Measurements from ENCODE around the gene CNNM4.

CNNM4 gene

GRCh38 chr2:96760036-96760985, at the start of gene CNNM4:
TSS of gene CNNM4 (plus strand) at chr2:96760902. CDS start at chr2:96761000, 98 bp downstream.
- DNase-seq = peak; percentile 91

GRCh38 chr2:96710985-96711384, 49.7 kb upstream of the CNNM4 start:
- no peak for DNase-seq

- no peak for DNase-seq
Observed at GRCh38 chr2:96715658-96716057, 45.0 kb upstream of the CNNM4 start.

DNA sequence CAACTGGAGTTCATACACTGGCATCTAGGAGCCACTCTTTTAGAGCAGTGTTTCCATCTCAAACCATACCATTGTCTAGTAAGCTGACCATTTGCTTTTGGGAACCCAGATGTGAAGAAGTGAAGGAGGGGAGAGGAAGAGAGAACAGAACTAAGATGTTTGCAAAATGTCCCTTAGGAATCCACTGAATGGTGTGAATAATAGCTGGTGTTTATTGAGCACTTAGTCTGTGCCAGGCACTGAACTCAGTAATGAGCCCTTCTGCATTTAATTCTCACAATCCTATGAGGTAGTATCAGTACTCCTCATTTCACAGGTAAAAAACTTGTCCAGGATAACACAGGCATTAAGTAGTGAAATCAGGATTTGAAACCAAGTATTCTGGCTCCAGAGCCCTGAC, 44.3 kb upstream of the CNNM4 start:
- no peak for DNase-seq

GRCh38 chr2:96726131-96726530, 34.6 kb upstream of the CNNM4 start:
- no peak for DNase-seq

DNA sequence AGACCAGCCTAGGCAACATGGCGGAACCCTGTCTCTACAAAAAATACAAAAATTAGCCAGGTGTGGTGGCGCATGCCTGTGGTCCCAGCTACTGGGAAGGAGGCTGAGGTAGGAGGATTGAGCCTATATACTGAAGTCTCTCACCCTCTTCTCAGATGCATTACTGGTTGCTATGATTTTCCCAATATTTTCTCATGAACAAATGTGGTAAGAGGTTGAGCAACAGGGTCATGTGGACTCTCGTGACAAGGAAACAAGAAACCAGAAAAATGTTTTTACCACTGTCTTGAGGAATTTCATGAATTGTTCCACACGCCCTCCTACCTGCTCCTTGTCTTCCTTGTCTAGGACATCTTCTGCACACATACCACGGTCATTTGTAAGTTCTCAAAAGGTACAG, 33.3 kb upstream of the CNNM4 start:
- DNase-seq = no peak

- DNase-seq = no peak
Observed at GRCh38 chr2:96729748-96730147, 31.0 kb upstream of the CNNM4 start.

DNA sequence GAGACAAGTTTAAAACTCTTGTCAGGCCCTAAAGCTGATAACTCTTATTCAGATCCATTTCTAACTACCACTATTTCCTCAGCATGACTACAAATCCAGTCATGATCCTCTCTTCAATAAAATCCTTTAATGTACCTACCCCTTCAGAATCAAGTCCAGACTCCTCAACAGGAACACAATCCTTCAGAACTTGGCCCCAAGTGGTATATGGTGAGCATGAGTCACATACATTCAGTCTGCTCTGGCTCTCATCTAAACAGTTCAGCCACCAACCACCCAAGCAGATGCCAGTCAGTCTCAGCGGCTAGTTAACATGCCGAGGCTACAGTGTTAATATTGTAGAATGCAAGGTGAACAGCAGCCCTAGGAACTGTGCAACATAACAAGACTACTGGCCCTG, 30.5 kb upstream of the CNNM4 start:
- no peak for DNase-seq

- DNase-seq = no peak
Observed at GRCh38 chr2:96733931-96734330, 26.8 kb upstream of the CNNM4 start.

DNA sequence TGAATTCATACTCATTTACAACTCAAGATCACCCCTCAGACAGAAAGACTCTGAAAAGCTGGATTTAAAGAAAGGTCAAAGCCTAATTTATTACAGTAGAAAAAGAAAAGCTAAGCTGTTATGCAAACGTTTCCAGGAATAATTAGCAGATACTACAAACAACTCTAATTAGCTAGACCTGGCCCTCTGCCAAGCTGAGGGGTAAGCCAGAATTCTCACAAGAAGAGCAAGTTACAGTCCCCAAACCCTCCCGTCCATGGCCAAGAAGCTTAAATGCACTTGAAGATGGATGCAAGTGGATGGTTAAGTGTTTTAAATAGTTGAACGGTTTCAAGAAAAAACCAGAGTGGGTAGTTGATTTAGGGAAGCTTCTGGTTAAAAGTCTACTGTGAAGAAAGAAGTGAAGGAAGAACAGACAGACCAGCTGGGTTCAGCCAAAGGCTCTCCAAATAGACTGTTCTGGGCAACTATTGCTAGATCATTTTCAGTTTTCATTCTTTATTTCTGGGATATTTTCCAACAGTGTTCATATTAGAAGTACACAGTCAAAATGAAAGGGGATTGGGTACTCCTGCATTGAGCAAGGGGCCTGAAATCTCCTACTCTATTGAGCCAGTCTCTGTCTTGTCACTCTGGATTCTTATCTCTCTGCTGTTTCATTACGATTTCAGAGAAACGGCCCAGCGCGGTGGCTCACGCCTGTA, 25.7 kb upstream of the CNNM4 start:
- DNase-seq = no peak

DNA sequence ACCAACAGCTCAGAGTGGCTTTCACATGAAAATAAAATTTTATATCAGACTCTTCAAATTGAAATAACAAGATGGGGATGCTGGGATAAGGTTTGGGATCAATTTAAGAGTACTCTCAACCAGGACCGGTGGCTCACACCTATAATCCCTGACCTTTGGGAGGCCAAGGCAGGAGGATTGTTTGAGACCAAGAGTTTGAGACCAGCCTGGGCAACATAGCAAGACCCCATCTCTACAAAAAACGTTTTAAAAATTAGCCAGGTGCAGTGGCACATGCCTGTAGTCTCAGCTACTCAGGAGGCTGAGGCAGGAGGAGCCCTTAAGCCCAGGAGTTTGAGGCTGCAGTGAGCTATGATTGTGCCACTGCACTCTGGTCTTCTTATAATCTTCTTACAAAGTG, 23.5 kb upstream of the CNNM4 start:
- no peak for DNase-seq

GRCh38 chr2:96737831-96738230, 22.9 kb upstream of the CNNM4 start:
- DNase-seq = no peak

- no peak for DNase-seq
Observed at GRCh38 chr2:96739076-96739632, 21.5 kb upstream of the CNNM4 start.

DNA sequence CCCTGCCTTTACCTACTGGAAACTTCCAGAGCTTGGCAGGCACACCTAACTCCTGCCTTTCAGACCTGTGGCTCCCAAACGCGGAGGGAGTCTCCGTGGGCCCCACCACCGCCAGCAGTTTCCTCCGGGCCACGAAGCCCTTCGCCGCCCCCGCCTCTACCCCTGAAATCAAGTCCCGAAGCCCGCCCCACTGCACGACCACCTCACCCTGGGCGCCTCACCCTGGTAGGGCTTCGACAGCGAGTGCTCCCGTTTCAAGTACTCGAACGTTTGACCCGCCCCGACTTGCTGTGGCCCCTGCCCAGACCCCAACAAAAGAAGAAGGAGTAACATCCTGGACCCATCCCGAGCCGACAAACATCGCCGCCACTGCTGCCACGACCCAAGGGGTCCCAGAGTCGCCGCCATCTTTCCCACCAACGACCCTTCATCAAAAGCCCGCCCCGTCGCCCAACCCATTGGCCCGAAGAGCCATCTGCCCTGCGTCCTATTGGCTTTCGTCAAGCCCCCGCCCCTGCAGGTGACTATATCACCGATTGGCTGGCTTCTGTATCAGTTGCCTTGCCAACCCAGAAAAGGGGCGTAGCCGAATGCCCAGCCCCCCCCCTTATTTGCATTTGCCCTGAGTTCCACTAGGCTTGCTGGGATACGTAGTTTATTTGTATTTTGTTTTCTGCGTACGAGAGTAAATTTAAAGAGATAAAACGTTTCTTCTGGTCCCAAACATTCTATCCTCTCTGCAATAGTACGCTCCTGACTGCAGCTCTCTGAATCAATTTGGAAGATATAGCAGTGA, 20.9 kb upstream of the CNNM4 start, which contains the start of gene LMAN2L:
Gene LMAN2L, minus strand, starts transcription at position 432 of the 796 bp plus-strand sequence. Its CDS starts 24 bp downstream, at position 408.
- peak; percentile 86 for DNase-seq

DNA sequence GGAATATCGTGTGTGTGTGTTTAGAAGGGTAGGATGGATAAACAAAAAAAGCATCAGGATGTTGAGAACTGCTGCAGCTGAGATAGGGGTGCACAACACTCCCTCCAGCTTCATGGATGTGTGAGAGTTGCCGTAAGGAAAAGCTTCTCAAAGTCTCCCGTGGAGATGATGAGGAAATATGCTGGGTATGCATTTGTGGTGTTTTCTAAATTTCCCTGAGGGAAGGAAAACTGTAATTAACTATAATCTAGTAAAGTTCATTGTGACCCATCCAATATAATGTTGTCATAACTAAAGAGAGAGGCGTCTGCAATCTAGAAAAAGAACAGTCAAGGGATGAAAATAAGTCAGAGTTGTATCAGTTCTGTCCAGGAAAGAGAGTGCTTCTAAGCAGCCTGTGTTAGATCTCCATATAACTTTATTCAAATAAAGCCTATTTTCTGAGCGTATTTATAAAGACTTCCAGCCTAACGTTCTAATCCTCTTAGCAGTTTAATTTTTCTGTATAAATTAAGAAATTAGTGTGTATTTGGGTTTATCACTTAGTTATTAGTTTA, 13.6 kb upstream of the CNNM4 start:
- DNase-seq = no peak

GRCh38 chr2:96751800-96752199, 8.9 kb upstream of the CNNM4 start:
- DNase-seq = no peak

GRCh38 chr2:96753661-96754282, 6.9 kb upstream of the CNNM4 start:
- DNase-seq = no peak

DNA sequence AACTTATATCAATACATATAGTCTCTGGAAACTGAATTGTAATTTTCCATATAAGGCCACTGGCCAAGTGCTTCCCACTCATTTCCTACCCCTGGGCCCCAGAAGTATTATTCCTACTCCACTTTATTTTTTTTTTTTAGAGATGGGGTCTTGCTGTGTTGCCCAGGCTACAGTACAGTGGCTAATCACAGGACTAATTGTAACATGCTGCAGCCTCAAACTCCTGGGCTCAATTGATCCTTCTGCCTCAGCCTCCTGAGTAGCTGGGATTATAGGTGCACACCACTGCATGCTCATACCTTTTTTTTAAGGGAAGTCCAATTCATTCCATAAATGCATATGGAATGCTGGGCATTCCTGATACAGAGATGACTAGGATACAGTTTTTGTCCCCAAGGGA, 6.4 kb upstream of the CNNM4 start:
- DNase-seq = no peak

DNA sequence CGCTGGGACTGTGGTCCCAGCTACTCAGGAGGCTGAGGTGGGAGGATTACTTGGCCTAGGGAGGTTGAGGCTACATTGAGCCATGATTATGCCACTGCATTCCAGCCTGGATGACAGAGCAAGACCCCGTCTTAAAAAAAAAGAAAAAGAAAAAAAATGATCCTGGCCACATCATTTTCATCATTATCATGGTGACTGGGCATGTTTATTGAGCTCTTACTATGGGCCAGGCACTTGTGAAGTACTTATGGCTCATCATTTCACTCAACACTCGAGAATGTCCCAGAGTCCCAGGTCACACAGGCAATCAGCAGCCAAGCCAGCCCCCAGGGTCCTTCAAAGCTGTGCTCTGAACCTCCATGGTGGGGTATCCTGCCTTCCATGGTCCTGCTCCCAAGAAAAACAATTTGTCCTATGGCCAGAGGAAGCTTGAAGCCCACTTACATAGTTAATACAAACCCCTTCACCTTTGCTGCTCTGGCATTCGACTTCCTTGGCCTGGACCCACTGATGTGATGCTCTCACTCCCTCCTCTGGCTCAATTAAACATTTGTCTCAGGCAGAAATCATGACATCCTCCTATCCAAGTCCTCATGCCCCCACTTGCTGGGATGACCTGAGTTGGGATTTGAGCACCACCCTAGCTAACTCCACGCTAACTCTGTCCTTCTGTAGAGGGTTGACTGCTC, 3.8 kb upstream of the CNNM4 start:
- DNase-seq = no peak

GRCh38 chr2:96757477-96757860, 3.2 kb upstream of the CNNM4 start:
- DNase-seq = no peak

DNA sequence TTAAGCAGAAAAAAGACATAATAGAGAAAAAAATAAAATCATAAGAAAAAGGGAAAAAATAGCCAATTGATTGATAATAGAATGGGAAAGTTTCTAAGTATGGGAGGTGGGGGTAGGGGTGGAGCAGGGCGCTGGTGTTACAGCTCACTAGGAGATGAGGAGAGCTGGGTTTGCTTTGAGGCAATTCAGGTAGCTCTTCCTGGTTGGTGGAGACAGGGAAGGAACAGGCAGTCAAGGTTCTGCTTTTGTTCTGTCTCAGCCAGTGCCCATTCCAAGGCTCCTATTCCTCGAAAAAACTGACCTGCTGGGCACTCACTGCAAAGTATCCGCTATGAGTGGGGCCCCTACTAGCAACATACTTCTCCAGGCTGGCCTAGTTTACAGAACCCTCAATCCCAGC, 1.7 kb upstream of the CNNM4 start:
- DNase-seq = no peak

All from NCI-H510A treated with DMSO at 0.1 percent for 48 hours (cell line).